Smooth muscle cell (in vitro differentiated cells): Measurements from ENCODE around the gene ALDH8A1. TPM values are rescaled to one million over a fixed set of nuclear protein-coding genes. Genes with fewer than 3 reads are reported as not detected.

Experiments
- DNase-seq: peaks from one replicate; lab custom pipeline; 2025; ENCODE audit not compliant: unreplicated experiment; lab: John Stamatoyannopoulos, UW
- H2AFZ ChIP-seq: fragments of 200-600 bp; sonication (generic); 2 replicates; pipeline ENCODE4 v1.6.0; 2016; ENCODE audit warnings: antibody characterized with exemption, low read depth, mild to moderate bottlenecking
- H3F3A ChIP-seq: fragments of 200-600 bp; sonication (generic); 2 replicates; pipeline ENCODE4 v1.6.0; 2017; ENCODE audit warnings: antibody characterized with exemption, low read depth
- H3K27ac ChIP-seq: fragments of 200-600 bp; sonication (generic); 2 replicates; pipeline ENCODE4 v1.5.1; 2016; ENCODE audit warnings: low read depth, mild to moderate bottlenecking
- H3K27me3 ChIP-seq: fragments of 200-600 bp; sonication (generic); 2 replicates; pipeline ENCODE4 v1.6.1; 2016; ENCODE audit warnings: low read depth, mild to moderate bottlenecking
- H3K36me3 ChIP-seq: fragments of 200-600 bp; sonication (generic); 2 replicates; pipeline ENCODE4 v1.5.1; 2016; ENCODE audit warnings: low read depth
- H3K4me1 ChIP-seq: fragments of 200-600 bp; sonication (generic); 2 replicates; pipeline ENCODE4 v1.5.1; 2016; ENCODE audit warnings: low read depth
- H3K4me2 ChIP-seq: fragments of 200-600 bp; sonication (generic); 2 replicates; pipeline ENCODE4 v1.6.0; 2016; ENCODE audit warnings: mild to moderate bottlenecking
- H3K4me3 ChIP-seq: fragments of 200-600 bp; sonication (generic); 2 replicates; pipeline ENCODE4 v1.5.1; 2016; ENCODE audit warnings: mild to moderate bottlenecking
- H3K79me2 ChIP-seq: fragments of 200-600 bp; sonication (generic); 2 replicates; pipeline ENCODE4 v1.6.0; 2016; ENCODE audit warnings: low read depth, mild to moderate bottlenecking
- H3K9ac ChIP-seq: fragments of 200-600 bp; sonication (generic); 2 replicates; pipeline ENCODE4 v1.6.0; 2016; ENCODE audit warnings: low read depth
- H3K9me3 ChIP-seq: fragments of 200-600 bp; sonication (generic); replicated peaks from 2 replicates; pipeline ENCODE4 v1.5.1; 2016; ENCODE audit warnings: low read depth
- H4K20me1 ChIP-seq: fragments of 200-600 bp; sonication (generic); 2 replicates; pipeline ENCODE4 v1.6.0; 2016; ENCODE audit warnings: low read depth
- WGBS: methylation state at CpG from one replicate; pipeline ENCODE4 v1.1.7; 2016; ENCODE audit warnings: low lambda C conversion rate; 5-methylcytosine and 5-hydroxymethylcytosine counted together
- polyA plus RNA-seq: library from polyadenylated mRNA; unstranded; fragments of >200 nt; fragmentation: Nextera tagmentation; extraction: Ambion mirVana; gene quantifications from 2 replicates; pipeline ENCODE4 v1.2.1, GENCODE V29; 2016
- total RNA-seq: library from RNA; depleted of rRNA; stranded (reverse); fragments of >200 nt; gene quantifications from 2 replicates; pipeline ENCODE4 v1.2.3, GENCODE V29; 2014
- TF ChIP-seq, protein P1 (sequence below): fragments of 200-600 bp; sonication (generic); IDR thresholded peaks from 2 replicates; pipeline ENCODE4 v1.5.1; 2017; ENCODE audit warnings: borderline replicate concordance, mild to moderate bottlenecking, antibody characterized with exemption; ENCODE audit not compliant: insufficient read depth, poor library complexity, severe bottlenecking

The ALDH8A1 gene
- total and polyA plus RNA-seq, 2 experiments from 2014 or later, result 0.64 to 11.2 TPM

DNA sequence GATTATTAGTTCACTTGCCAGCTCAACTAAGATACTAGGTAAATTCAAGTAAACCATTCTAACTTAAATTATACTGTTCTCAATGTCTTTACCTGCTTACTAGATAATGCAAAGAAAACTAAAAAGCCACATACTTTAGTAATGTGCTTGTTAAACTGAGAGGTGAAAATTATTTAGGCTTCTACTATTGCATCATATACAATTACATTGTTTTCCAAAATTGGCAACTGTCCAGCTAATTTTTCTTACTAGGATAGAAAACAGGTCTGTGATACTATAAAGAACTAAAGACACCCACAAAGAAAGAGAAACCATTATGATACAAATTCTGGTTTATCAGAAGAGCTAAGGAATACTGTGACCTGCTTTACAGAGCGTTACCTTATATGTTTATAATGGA is 45.6 kb upstream of the ALDH8A1 start:
- Histone ChIP-seq H2AFZ (no peak overlapping the region), H4K20me1 (peaks cover 5% of the 10 kb centered on the region), H3K9me3 (no peaks in the 10 kb centered on the region), H3K27ac (no peak overlapping the region), H3F3A (no peaks in the 10 kb centered on the region), H3K79me2 (no peaks in the 10 kb centered on the region), H3K4me2 (no peak overlapping the region), H3K36me3 (peaks cover 16% of the 10 kb centered on the region), H3K27me3 (no peaks in the 10 kb centered on the region), H3K9ac (no peak overlapping the region), H3K4me1 (no peaks in the 10 kb centered on the region), H3K4me3 (no peak overlapping the region)
- 87% methylated on average over 1 of the region's 1 CpG for WGBS
- TF ChIP-seq, protein P1, sequence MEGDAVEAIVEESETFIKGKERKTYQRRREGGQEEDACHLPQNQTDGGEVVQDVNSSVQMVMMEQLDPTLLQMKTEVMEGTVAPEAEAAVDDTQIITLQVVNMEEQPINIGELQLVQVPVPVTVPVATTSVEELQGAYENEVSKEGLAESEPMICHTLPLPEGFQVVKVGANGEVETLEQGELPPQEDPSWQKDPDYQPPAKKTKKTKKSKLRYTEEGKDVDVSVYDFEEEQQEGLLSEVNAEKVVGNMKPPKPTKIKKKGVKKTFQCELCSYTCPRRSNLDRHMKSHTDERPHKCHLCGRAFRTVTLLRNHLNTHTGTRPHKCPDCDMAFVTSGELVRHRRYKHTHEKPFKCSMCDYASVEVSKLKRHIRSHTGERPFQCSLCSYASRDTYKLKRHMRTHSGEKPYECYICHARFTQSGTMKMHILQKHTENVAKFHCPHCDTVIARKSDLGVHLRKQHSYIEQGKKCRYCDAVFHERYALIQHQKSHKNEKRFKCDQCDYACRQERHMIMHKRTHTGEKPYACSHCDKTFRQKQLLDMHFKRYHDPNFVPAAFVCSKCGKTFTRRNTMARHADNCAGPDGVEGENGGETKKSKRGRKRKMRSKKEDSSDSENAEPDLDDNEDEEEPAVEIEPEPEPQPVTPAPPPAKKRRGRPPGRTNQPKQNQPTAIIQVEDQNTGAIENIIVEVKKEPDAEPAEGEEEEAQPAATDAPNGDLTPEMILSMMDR, result no peak
- DNase-seq, result no peak

DNA sequence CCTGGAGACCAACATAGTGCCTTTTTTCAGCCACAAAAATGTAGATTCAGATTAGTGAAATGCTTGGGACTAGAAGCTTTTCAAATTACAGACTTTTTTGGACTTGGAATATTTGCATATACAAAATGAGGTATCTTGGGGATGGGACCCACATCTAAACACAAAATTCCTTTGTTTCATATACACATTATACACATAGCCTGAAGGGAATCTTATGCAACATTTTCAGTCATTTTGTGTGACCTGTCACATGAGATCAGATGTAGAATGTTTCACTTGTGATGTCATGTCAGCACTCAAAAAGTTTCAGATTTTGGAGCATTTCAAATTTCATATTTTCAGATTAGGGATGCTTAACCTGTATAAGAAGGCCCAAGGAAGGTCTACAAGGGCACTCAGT is 44.5 kb upstream of the ALDH8A1 start:
- Histone ChIP-seq H3K4me3 (no peak overlapping the region), H4K20me1 (peaks cover 5% of the 10 kb centered on the region), H3K27ac (no peak overlapping the region), H3K4me1 (no peaks in the 10 kb centered on the region), H3K27me3 (no peaks in the 10 kb centered on the region), H3K4me2 (no peak overlapping the region), H3K9ac (no peak overlapping the region), H3F3A (no peaks in the 10 kb centered on the region), H2AFZ (no peak overlapping the region), H3K9me3 (no peaks in the 10 kb centered on the region), H3K36me3 (peaks cover 16% of the 10 kb centered on the region), H3K79me2 (no peaks in the 10 kb centered on the region)
- TF ChIP-seq, protein P1, result no peak
- DNase-seq, result no peak

DNA sequence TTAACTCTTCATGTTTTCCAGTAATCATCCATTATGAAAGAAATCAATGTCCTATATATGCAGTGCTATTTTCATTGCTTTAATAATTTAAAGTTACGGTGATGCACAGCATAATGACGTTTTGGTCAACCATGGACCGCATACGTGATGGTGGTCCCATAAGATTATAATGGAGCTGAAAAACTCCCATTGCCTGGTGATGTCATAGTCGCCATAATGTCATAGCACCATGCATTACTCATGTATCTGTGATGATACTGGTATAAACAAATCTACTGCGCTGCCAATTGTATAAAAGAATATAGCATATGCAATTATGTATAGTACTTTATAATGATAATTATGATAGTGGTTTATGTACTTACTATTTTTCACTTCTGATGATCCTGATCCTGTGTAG is 42.3 kb upstream of the ALDH8A1 start:
- Histone ChIP-seq H3K9me3 (no peaks in the 10 kb centered on the region), H3F3A (no peaks in the 10 kb centered on the region), H3K79me2 (no peaks in the 10 kb centered on the region), H3K27ac (no peak overlapping the region), H3K36me3 (peaks cover 15% of the 10 kb centered on the region), H3K4me3 (no peak overlapping the region), H3K4me2 (no peak overlapping the region), H3K27me3 (no peaks in the 10 kb centered on the region), H4K20me1 (peaks cover 5% of the 10 kb centered on the region), H2AFZ (no peak overlapping the region), H3K4me1 (no peaks in the 10 kb centered on the region), H3K9ac (no peak overlapping the region)
- WGBS, result over 99% methylated on average over 6 of the region's 6 CpGs
- TF ChIP-seq, protein P1, result no peak
- no peak for DNase-seq

- Histone ChIP-seq H3K4me2 (no peak overlapping the region), H3K27me3 (no peaks in the 10 kb centered on the region), H4K20me1 (peaks cover 5% of the 10 kb centered on the region), H3K4me3 (no peak overlapping the region), H3K79me2 (no peaks in the 10 kb centered on the region), H3K4me1 (no peaks in the 10 kb centered on the region), H3K9me3 (no peaks in the 10 kb centered on the region), H3K36me3 (peaks cover 11% of the 10 kb centered on the region), H3K27ac (no peak overlapping the region), H3K9ac (no peak overlapping the region), H3F3A (no peaks in the 10 kb centered on the region), H2AFZ (no peak overlapping the region)
- DNase-seq, result no peak
- TF ChIP-seq, protein P1, result no peak
- WGBS, result 97% methylated on average over 3 of the region's 3 CpGs
Observed at GRCh38 chr6:134990262-134990661, 40.4 kb upstream of the ALDH8A1 start.
